GM12891 (cell line): Measurements from ENCODE around the gene SLC10A2.

Experiments used
- POLR2A ChIP-seq: IDR thresholded peaks from 2 replicates; pipeline ENCODE4 v1.6.1; 2011; ENCODE audit warnings: low read depth, low read length, control low read depth
- POLR2AphosphoS5 ChIP-seq: IDR thresholded peaks from 2 replicates; pipeline ENCODE4 v1.6.1; 2011; ENCODE audit warnings: low read depth, low read length, control low read depth
- SPI1 ChIP-seq: IDR thresholded peaks from 2 replicates; pipeline ENCODE4 v1.6.1; 2011; ENCODE audit warnings: low read depth, low read length, control low read depth
- TAF1 ChIP-seq: IDR thresholded peaks from 2 replicates; pipeline ENCODE4 v1.6.1; 2011; ENCODE audit warnings: low read depth, low read length, control low read depth

DNA sequence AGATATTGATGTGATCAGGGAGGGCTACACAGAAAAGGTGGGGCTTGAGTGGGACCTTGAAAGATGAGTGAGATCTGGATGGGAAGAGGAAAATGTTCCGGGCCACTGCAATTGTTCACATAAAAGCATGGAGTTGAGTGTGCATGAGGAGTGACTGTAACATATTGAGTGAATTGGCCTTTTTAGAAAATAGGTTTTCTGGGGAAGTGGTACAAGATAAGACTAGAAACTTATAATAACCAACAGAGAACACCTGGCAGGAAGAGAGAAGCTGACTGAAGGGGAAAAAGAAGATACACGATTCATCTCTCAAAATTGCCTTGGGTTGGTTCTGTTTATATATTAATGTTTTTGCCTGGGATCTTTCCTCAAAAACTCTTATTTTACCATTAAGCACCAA lies 32.2 kb downstream of the SLC10A2 start:
- TF ChIP-seq POLR2AphosphoS5 (no peak), POLR2A (no peak), TAF1 (no peak), SPI1 (peak; percentile 65)
